Chondrocyte (in vitro differentiated cells): ENCODE data around the gene SELENOI. TPM values are rescaled to one million over a fixed set of nuclear protein-coding genes. Genes with fewer than 3 reads are reported as not detected.
"Not testable (repeated sequence)": the region's sequence is repeated elsewhere in the genome, so short reads cannot be mapped to it uniquely, and the experiment has no call there.

Experiments used
- DNase-seq: peaks from one replicate; pipeline ENCODE4 v3.0.0; 2021; ENCODE audit warnings: mixed read lengths, low spot score
- H3K27ac Mint-ChIP-seq: one replicate; pipeline ENCODE4 v1.8.0; 2021; ENCODE audit warnings: mild to moderate bottlenecking, moderate library complexity, mixed read lengths; ENCODE audit not compliant: unreplicated experiment
- H3K27me3 Mint-ChIP-seq: 2 replicates; pipeline ENCODE4 v1.8.0; 2021; ENCODE audit warnings: low read depth, mixed read lengths
- H3K36me3 Mint-ChIP-seq: 2 replicates; pipeline ENCODE4 v1.8.0; 2021; ENCODE audit warnings: low read depth, mixed read lengths
- H3K4me1 Mint-ChIP-seq: 2 replicates; pipeline ENCODE4 v1.8.0; 2021; ENCODE audit warnings: low read depth, mild to moderate bottlenecking, mixed read lengths
- H3K4me3 Mint-ChIP-seq: one replicate; pipeline ENCODE4 v1.8.0; 2021; ENCODE audit warnings: mild to moderate bottlenecking, moderate library complexity, mixed read lengths; ENCODE audit not compliant: unreplicated experiment
- H3K9me3 Mint-ChIP-seq: 2 replicates; pipeline ENCODE4 v1.8.0; 2021; ENCODE audit warnings: low read depth, mixed read lengths
- total RNA-seq: library from RNA; stranded (reverse); gene quantifications from 3 replicates; pipeline ENCODE4 v1.2.1, GENCODE V29; 2021
- TF ChIP-seq, protein P1 (sequence below): fragments of 200-600 bp; sonication (generic); IDR thresholded peaks from 2 replicates; pipeline ENCODE4 v1.5.0; 2021; ENCODE audit warnings: antibody characterized with exemption, mild to moderate bottlenecking, moderate library complexity

Gene SELENOI
- total RNA-seq, 1 donor from 2014 or later: 15.5 TPM

DNA sequence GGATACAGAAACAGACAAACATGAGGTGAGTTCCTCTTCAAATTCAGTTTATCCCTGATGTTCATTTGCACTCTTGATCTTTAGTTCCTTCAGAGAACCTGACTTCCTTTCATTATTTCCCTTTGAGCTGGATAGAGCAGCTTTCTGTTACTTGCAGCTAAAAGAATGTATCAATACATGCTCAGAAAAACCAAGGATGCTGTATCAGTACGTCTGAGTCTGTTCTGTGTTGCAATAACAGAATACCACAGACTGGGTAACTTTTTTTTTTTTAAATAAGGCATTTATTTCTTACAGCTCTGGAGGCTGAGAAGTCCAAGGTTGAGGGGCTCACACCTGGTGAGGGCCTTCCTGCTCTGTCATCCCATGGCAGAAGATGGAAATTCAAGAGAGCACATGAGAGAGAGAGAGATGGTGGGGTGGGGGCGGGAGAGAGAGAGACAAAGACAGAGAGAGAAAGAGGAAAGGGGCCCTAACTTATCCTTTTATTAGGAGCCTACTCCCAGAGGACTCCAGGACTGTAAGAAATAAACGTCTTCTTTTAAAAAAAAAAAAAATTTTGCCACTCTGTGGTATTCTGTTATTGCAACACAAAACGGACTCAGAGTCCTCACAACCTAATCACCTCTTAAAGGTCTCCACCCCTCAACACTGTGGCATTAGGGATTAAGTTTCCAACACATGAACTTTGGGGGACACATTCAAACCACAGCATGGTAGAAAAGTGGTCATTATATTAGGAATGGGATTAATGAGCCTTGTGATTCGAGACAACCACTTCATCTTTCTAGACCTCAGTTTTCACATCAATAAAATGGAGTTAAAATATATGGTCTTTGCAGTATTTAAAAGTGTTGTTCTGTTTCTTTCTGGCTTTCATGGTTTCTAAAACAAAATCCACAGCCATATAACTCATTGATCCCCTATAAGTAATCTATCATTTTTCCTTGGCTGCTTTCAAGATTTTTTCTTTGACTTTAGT is 18.4 kb upstream of the SELENOI start:
- DNase-seq: no peak
- Mint-ChIP-seq H3K27ac (no peak overlapping the region), H3K27me3 (peaks cover 3% of the 10 kb centered on the region), H3K4me1 (peaks cover 6% of the 10 kb centered on the region), H3K36me3 (no peaks in the 10 kb centered on the region), H3K9me3 (no peaks in the 10 kb centered on the region), H3K4me3 (no peak overlapping the region)
- TF ChIP-seq, protein P1, sequence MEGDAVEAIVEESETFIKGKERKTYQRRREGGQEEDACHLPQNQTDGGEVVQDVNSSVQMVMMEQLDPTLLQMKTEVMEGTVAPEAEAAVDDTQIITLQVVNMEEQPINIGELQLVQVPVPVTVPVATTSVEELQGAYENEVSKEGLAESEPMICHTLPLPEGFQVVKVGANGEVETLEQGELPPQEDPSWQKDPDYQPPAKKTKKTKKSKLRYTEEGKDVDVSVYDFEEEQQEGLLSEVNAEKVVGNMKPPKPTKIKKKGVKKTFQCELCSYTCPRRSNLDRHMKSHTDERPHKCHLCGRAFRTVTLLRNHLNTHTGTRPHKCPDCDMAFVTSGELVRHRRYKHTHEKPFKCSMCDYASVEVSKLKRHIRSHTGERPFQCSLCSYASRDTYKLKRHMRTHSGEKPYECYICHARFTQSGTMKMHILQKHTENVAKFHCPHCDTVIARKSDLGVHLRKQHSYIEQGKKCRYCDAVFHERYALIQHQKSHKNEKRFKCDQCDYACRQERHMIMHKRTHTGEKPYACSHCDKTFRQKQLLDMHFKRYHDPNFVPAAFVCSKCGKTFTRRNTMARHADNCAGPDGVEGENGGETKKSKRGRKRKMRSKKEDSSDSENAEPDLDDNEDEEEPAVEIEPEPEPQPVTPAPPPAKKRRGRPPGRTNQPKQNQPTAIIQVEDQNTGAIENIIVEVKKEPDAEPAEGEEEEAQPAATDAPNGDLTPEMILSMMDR: no peak

DNA sequence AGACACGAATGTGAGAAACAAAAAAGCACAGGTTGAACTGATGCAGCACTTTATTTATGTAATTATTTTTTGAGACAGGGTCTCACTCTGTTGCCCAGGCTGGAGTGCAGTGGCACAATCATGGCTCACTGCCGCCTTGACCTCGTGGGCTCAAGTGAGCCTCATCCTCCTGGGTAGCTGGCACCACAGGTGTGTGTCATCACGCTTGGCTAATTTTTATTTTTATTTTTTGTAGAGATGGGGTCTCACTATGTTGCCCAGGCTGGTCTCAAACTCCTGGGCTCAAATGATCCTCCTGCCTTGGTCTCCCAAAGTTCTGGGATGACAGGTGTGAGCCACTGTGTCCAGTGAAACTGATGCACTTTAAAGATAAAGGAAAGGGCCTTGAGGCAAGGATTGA is 16.9 kb upstream of the SELENOI start:
- not testable (repeated sequence) for H3K9me3 Mint-ChIP-seq, DNase-seq, H3K27me3 Mint-ChIP-seq, H3K4me3 Mint-ChIP-seq, H3K36me3 Mint-ChIP-seq, H3K27ac Mint-ChIP-seq, H3K4me1 Mint-ChIP-seq

DNA sequence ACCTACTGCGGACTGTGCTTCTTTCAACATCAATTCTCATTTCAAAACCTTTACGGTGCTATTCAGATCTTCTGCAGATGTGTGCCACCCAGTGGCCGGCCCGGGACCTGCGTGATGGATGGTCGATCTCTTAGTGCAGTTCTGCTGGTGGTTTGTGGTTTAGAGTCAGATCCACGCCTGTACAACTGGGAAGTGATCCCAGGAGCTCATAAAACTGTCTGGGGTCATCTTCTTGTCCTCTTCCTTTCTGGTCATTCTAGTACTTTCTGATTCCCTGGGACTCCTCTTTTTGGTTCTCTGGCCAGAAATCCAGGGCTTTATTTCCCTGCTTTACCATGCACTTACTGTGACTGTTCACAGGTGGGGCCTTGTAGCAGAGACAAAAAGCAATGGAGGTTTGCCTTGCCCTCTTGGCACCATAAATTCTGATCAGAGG is 15.8 kb upstream of the SELENOI start:
- H3K4me3 Mint-ChIP-seq: no peak overlapping the region
- no peaks in the 10 kb centered on the region for H3K36me3 Mint-ChIP-seq
- no peaks in the 10 kb centered on the region for H3K9me3 Mint-ChIP-seq
- DNase-seq: no peak
- TF ChIP-seq, protein P1: peak; percentile 92
- peaks cover 6% of the 10 kb centered on the region for H3K4me1 Mint-ChIP-seq
- peaks cover 9% of the 10 kb centered on the region for H3K27me3 Mint-ChIP-seq
- H3K27ac Mint-ChIP-seq: no peak overlapping the region

DNA sequence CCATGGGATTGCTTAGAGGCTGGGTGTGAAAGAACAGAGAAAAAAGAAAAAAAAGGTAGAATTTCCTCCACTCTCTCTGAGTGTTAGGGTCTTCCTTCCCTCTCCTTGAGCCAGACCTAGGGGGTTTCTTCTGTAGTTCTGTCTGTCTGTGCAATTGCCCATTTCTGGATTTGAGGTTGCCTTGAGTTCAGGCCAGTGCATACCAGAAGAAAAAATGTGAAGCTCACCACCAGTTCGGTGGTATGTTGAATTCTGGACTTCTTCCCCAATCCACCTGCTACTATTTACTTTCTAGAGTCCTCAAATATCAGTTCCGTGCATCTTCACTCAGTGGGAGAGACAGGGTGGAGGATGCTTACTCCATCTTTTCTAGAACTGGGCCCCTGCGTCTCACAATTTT is 15.3 kb upstream of the SELENOI start:
- TF ChIP-seq, protein P1: no peak
- no peak overlapping the region for H3K27ac Mint-ChIP-seq
- H3K4me3 Mint-ChIP-seq: no peak overlapping the region
- DNase-seq: no peak
- no peaks in the 10 kb centered on the region for H3K9me3 Mint-ChIP-seq
- H3K4me1 Mint-ChIP-seq: peaks cover 6% of the 10 kb centered on the region
- no peaks in the 10 kb centered on the region for H3K36me3 Mint-ChIP-seq
- H3K27me3 Mint-ChIP-seq: peaks cover 11% of the 10 kb centered on the region

DNA sequence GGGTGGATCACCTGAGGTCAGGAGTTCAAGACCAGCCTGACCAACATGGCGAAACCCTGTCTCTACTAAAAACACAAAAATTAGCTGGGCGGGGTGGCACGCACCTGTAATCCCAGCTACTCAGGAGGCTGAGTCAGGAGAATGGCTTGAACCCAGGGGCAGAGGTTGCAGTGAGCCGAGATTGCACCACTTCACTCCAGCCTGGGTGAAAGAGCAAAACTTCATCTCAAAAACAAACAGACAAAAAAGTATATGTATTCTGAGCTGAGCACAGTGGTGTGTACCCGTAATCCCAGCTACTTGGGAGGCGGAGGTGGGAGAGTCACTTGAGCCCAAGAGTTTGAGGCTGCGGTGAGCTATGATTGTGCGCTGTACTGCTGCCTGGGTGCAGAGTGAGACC is 14.6 kb upstream of the SELENOI start:
- not testable (repeated sequence) for H3K4me1 Mint-ChIP-seq, H3K36me3 Mint-ChIP-seq, H3K9me3 Mint-ChIP-seq, H3K4me3 Mint-ChIP-seq, H3K27ac Mint-ChIP-seq, DNase-seq
- peaks cover 11% of the 10 kb centered on the region for H3K27me3 Mint-ChIP-seq

DNA sequence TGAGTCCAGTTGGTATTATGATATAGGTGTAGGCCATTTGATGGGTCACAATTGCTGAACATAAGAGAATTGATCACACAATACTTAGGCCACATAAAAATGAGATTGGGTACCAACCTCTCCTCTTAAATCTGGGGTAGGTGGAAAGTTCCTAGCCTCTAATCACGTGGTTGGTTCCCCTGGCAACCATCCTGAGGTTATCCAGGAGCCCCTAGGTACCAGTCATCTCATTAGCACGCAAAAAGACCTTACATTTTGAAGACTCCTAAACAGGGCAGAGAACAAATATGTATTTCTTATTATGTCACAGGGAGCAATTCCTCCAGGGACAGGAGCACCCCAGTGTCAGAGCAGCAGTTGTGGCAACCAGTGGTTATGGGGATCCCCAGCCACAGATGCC is 12.7 kb upstream of the SELENOI start:
- H3K36me3 Mint-ChIP-seq: no peaks in the 10 kb centered on the region

More for the DNA sequence above, 12.7 kb upstream of the SELENOI start:
- H3K27ac Mint-ChIP-seq: no peak overlapping the region
- H3K4me1 Mint-ChIP-seq: peaks cover 6% of the 10 kb centered on the region
- no peak overlapping the region for H3K4me3 Mint-ChIP-seq
- no peak for DNase-seq
- H3K9me3 Mint-ChIP-seq: no peaks in the 10 kb centered on the region
- peaks cover 11% of the 10 kb centered on the region for H3K27me3 Mint-ChIP-seq
- TF ChIP-seq, protein P1: no peak
